Activated naive CD4-positive, alpha-beta T cell treated with anti-CD3 and anti-CD28 coated beads, Interleukin-2, amount 10 ng/mL, durations not matched to agents 5 hours and 36 hours (primary cell): Measurements from ENCODE around the gene OXLD1. TPM values are rescaled to one million over a fixed set of nuclear protein-coding genes. Genes with fewer than 3 reads are reported as not detected.

ENCODE experiments used
- microRNA-seq: library from miRNA; unstranded; fragments of <30 nt; microRNA quantifications from one replicate; pipeline ENCODE4 v1.2.0, GENCODE V29; 2022; ENCODE audit warnings: borderline microRNAs expressed, borderline replicate concordance
- total RNA-seq, 2 experiments: library from RNA; stranded (reverse); gene quantifications; one replicate each; pipeline ENCODE4 v1.2.3, GENCODE V29; 2021

Gene OXLD1
- 10 to 100 TPM; 56.5 to 59.1 TPM for total RNA-seq

DNA sequence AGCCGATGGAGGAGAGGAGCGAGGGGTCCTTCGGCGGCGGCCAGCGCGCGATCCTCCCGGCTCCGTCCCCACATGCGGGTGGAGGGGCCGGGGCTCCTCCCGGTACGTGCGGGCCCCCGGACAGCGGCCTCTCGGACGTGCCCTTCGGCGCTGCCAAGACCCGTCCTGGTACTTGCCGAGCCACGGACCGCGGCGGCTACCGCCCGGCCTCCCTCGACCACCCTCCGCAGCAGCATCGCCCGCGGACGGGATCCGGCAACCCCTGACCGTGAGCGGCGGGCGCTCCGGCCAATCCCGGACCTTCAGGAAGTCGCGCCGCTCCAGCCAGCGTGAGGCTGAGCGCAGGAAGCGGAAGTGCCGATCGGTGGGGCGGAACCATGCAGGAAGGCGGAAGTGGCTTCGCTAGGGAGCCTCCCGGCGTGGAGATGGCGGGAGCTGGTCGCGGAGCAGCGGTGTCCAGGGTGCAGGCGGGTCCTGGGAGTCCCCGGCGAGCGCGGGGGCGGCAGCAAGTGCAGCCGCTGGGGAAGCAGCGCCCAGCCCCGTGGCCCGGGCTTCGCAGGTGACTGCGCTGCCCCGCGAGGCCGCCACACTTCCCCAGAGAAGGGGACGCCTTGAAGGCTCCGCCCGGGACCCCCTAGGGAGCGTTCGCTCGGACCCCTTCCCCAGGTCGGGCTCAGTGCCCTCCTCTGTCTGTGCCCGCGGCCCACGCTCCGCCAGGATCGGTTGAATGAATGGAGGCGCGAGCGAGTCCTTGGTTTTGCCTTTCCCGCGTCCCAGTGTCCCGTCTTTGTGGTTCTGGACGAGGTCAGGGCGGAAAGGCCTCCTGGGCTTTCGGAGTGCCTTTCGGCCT lies at the start of gene OXLD1, which contains the start of gene CCDC137:
OXLD1 (minus strand) TSS at position 264 of the 850 bp plus-strand sequence; CDS start at position 236, 28 bp downstream.
CCDC137 (plus strand) TSS at position 396 of the 850 bp plus-strand sequence; CDS start at position 426, 30 bp downstream.

DNA sequence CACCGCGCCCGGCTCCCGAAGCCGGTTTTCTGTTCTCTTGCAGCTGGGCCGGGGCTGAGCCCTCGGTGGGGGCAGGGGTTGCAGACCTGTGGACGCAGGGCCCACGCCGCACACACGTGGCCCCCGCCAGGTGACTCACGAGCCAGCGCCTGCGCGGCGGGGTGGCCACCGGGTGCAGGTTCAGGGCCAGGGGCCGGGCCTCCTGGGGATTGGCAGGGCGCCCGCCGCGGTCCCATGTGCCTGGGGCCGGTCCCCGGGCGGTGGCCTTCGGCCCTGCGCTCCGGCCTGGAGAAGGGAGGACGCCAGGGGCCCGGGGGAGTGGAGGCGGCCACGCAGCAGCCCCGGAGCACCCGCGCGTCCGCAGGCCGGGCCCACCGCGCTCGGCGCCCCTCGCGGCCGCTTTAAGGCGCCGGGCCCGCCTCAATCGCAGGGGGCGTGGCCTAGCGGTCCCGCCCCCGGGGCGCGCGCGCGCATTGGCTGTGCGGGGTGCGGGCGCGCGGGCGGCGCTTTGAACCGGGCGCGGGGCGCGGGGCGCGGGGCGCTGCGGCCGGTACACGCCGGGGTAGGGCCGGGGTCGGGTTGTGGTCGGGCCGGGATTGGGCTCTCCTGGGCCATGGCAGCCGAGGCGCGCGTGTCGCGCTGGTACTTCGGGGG lies 45.5 kb upstream of the OXLD1 start, which contains the start of gene SLC25A10:
SLC25A10 (plus strand) TSS at position 471 of the 654 bp plus-strand sequence; CDS start at position 614, 143 bp downstream.

DNA sequence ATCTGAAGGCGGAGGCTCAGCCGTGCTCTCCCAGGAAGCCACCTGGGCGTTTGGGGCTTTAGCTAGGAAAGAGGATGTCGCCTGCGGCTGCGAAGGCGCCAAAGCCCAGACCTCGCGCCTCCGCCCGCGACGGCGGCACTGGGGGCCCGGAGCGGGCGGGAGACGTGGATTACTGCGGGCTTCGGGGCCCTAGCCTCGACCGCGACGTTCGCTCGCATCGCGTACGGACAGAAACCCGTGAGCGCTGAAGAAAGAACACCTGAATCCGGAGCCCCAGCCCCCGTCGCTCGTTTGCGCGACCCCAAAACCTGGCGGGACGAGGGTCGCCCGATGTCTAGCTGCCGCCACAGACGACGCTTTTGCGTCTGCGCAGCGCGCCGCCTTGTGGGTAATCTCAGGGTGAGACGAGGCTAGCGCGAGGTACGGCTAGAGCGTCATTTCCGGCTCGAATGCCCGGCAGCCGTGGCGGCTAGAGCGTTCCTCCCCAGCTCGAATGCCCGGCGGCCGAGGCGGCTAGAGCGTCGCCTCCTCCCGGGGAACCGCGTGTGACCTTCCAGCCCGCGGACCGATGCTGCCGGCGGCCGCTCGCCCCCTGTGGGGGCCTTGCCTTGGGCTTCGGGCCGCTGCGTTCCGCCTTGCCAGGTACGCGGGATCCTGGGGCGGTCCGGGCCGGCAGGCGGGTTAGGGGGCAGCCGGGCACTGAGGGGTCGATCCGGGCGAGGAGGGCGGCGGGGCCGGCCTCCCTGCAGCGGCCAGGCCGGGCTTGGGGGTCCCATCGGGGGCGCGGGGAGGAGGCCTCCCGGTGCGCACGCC lies 36.7 kb upstream of the OXLD1 start, which contains the start of gene MRPL12:
MRPL12 (plus strand) TSS at position 434 of the 813 bp plus-strand sequence; CDS start at position 569, 135 bp downstream.

DNA sequence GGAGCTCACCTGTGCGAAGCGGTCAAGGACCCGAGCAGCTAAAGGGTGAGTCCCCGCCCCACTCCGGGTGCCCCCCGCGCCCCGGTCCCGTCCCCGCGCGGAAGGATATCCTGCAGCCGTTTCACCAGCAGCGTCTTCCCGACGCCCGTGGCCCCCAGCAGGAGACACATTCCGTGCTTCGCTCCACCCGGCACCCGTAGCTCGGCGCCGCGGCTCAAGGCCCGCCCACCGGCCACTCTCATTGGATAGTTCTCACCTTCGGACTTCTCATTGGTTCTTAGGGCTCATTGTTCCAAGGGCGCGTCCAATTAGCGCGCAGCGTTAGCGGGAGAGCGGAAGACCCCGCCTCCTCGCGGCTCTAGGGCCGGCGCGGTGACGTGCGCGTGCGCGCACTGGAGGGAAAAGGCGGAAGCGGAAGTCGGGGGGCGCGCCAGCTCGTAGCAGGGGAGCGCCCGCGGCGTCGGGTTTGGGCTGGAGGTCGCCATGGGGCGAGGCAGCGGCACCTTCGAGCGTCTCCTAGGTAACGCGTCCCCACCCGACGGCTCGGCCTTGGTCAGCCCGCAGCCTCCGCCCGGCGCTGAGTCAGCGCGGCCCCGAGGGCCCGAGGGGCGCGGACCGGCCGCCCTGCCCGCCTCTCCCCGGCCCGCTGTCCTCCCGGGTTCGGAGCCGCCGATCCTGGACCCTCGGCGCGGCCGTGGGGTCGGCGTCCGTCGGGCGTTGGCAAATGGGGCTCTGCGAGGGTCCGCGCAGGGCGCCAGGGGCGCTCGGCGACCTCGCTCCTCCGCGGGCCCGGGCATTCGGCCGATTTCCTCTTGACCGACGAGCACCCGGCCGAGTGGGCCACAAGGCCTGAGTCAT lies 17.4 kb upstream of the OXLD1 start, which contains the start of the genes ARL16 and HGS:
ARL16 (minus strand) TSS at position 214 of the 858 bp plus-strand sequence; CDS start at position 170, 44 bp downstream.
HGS (plus strand) TSS at position 428 of the 858 bp plus-strand sequence; CDS start at position 484, 56 bp downstream.

DNA sequence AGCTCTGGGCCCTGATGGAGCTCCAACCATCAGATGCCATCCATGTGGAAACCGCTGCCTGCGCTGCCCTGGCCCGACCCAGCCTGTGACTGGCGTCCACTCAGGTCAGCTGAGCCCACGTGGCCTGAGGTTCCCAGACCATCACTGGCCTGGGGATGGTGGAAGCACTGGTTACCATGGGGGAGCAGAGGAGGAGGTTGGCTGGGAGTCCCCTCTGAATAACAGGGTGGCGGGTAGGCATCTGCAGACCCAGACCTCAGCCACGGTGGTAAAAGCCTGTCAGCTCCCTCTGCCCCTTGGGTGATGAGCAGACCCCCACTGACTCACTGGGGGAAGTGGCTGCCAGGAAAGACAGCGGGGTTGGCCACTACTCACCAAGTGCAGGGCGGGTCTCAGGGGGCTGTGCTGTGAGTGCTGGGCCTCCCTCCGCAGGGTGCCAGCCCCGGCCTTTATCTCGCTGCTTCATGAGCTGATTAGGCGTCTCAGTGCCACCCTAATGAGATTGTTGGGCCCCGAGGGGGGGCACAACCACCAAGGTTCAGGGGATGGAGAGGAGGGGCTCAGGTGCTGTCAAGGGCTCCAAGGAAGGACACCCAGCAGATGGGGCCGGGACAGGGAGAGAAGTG lies 10.2 kb downstream of the OXLD1 start, which contains the start of gene PDE6G:
PDE6G (minus strand) TSS at position 425 of the 626 bp plus-strand sequence. CDS start 3,237 bp downstream, outside the sequence.

DNA sequence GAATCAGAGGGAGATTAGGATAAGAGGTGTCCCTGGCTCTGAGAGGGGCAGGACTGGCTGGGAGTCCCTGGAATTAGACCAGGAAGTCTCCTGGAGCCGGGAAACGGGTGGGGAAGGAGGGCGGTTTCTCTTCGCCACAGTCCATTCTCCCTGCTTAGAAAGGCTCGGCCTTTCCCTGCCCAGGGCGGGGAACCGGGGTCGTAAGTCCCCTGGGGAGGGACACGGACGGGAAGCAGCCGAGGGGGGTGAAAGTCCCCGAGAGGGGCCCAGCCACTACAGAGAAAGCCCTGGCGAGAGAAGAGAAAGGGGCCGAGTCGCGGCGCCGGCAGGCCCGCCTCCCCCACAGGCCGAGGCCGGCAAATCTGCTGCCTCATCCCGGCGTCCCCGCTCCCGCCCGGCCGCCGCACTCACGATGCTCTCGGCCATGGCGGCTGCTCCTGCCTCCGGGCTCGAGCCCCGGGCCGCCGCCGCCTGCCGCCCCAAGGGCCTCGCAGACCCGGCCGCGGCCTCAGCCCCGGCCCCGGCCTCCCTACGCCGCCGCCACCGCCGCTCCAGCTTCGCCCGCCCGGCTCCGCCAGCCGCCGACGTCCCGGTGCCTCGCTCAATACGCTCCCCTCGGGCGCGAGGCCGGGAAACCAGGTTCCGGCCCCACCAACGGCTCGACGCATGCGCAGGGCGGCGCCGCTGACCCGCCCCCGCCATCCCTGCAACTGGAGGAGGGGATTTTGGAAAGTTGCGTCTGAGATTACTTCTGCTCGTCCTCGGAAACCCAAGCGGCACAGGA lies 29.7 kb downstream of the OXLD1 start, which contains the start of the genes NPLOC4 and TSPAN10:
NPLOC4 (minus strand) TSS at position 608 of the 784 bp plus-strand sequence; CDS start at position 426, 182 bp downstream.
TSPAN10 (plus strand) TSS at position 692 of the 784 bp plus-strand sequence. CDS start 5,217 bp downstream, outside the sequence.

Small RNA genes within 50 kb of the gene (microRNA-seq; reads per million reads assigned to microRNA genes)
- not detected for gene MIR6786

Other genes with a start within 250 kb of the OXLD1 start
- 1,000 to 10,000 TPM; 4,541 to 4,718 TPM for gene ACTG1, start 153.8 kb downstream of the OXLD1 start, total RNA-seq
- gene FSCN2, start 138.2 kb downstream of the OXLD1 start, total RNA-seq = under 1 TPM; 0.58 to 0.60 TPM
- 10 to 100 TPM; 36.1 to 38.6 TPM for gene FAAP100, start 114.3 kb downstream of the OXLD1 start, total RNA-seq
- 10 to 100 TPM; 80.8 to 81.7 TPM for gene NPLOC4, start 29.5 kb downstream of the OXLD1 start, total RNA-seq
- gene TSPAN10, start 29.4 kb downstream of the OXLD1 start, total RNA-seq = under 1 TPM; 0.48 TPM
- gene PDE6G, start 10.1 kb downstream of the OXLD1 start, total RNA-seq = 10 to 100 TPM; 67.0 to 71.9 TPM
- 10 to 100 TPM; 27.1 to 31.8 TPM for gene CCDC137, start 132 bp upstream of the OXLD1 start, total RNA-seq
- gene ARL16, start 17.2 kb upstream of the OXLD1 start, total RNA-seq = 10 to 100 TPM; 19.2 to 21.1 TPM
- 100 to 1,000 TPM; 112 to 125 TPM for gene HGS, start 17.4 kb upstream of the OXLD1 start, total RNA-seq
- 10 to 100 TPM; 56.0 to 58.2 TPM for gene MRPL12, start 36.8 kb upstream of the OXLD1 start, total RNA-seq
- 10 to 100 TPM; 18.1 to 19.5 TPM for gene SLC25A10, start 45.7 kb upstream of the OXLD1 start, total RNA-seq
- not detected for gene GCGR, start 137.5 kb upstream of the OXLD1 start, total RNA-seq
- 10 to 100 TPM; 51.6 to 53.9 TPM for gene MCRIP1, start 166.7 kb upstream of the OXLD1 start, total RNA-seq
- gene PPP1R27, start 168.4 kb upstream of the OXLD1 start, total RNA-seq = not detected
- gene P4HB, start 193.9 kb upstream of the OXLD1 start, total RNA-seq = 100 to 1,000 TPM; 471 to 474 TPM
- 100 to 1,000 TPM; 575 to 590 TPM for gene ARHGDIA, start 204.7 kb upstream of the OXLD1 start, total RNA-seq
- 100 to 1,000 TPM; 145 to 147 TPM for gene ALYREF, start 225.0 kb upstream of the OXLD1 start, total RNA-seq
- gene ANAPC11, start 225.1 kb upstream of the OXLD1 start, total RNA-seq = 10 to 100 TPM; 67.2 to 75.1 TPM
- under 1 TPM; 0.10 to 0.20 TPM for gene NPB, start 235.6 kb upstream of the OXLD1 start, total RNA-seq
- gene PCYT2, start 244.8 kb upstream of the OXLD1 start, total RNA-seq = 10 to 100 TPM; 43.8 to 49.5 TPM